GM19239 (cell line): ENCODE data around the gene ARPC5.
"Not testable (repeated sequence)": the region's sequence is repeated elsewhere in the genome, so short reads cannot be mapped to it uniquely, and the experiment has no call there.

Experiments
- DNase-seq: peaks from one replicate; pipeline ENCODE4 v3.0.0; 2011; ENCODE audit warnings: low spot score; ENCODE audit not compliant: insufficient read length
- FAIRE-seq: peaks from 2 replicates; lab custom pipeline; 2011; peaks lifted over from hg19 to GRCh38; lab: Jason Lieb, UNC

The ARPC5 gene

DNA sequence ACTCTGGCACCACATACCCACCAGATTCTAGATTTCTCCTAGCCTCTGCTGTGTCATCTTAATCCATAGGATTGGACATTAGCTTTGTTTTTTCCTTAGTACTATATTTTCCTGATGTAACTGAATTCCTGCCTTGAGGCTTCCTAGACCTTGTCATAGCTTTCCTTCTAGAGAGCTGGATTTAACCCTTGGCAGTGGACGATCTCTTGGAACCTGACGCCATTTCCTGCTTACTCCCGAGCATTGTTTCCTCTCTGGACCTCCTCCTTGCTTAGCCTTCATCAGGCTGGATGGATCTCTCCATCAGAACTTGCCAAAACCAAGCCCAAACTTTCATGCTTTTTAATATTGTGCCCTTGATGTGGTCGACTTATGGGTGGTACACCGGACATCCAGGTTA lies 16.0 kb upstream of the ARPC5 start:
- DNase-seq: no peak
- no peak for FAIRE-seq

DNA sequence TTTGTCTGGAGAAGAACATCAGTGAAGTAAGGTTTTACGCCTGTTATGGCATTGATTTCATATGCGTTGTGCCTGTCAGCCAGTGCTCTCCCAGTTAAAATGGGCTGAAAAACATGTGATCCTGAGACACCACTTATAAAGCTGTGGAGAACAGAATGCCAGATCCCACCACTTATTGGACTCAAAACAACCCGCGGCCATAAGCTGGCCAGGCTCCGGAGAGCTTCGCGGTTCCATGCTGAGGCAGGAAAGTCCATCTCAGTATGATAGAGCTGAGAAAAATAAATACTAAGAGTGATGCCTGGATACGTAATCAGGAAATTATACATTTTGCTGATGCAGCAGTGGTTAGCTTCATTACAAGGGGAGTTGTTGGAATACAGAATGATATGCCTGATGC lies 12.5 kb upstream of the ARPC5 start:
- DNase-seq (no peak), FAIRE-seq (no peak)

DNA sequence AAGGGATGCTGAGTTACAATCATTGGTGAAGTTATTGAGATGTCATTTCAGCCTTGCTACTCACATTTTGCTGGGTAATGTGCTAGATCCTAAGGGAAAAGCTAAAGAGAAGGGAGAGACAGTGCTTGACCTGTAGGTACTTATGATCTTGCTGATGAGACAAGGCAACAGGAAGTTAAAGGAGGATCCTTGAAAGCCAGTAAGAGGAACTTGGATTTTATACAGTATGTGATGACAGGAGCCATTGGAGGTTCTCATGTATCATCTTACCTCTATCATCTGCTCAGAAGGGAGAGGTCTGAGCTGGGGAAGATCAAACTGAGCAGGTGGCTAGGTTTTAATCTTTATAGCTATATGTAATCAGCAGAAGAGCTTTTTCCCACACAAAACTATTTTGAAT lies 11.2 kb upstream of the ARPC5 start:
- DNase-seq (no peak), FAIRE-seq (no peak)

DNA sequence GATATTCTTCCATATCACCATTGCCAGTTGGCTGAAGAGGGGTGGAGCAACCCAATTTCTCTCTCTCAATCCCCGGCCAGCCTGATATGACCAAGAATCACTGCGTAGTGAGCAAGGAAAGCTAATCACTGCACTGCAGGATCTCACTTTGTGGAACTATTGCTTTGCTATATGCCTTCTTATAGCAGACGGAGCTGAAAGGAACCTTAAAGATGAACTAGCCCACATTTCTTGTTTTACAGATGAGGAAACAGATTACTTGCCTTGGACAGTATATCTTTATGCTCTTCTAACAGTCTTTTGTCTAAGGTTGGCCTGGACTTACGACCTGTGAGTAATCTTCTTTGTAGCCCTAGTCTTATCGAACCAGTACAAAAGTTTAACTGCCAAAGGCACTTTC lies 9.9 kb upstream of the ARPC5 start:
- FAIRE-seq: no peak
- no peak for DNase-seq

DNA sequence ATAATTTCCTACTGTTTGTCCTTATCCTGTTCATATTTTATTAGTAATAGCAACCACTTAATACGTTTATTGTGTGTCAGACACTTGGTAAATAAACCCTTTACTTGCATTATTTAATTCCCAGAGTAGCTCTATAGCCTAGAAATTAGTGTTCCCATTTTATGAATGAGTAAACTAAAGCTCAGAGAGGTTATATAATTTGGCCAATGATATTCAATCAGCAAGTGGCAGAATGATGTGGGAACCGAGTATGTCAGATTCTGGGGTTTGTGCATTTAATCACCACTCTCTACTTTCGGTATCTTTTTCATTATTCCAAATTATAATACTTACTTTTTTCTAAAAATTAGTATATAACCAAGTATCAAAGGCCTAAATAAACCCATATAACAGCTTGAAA lies 6.6 kb upstream of the ARPC5 start:
- no peak for DNase-seq

DNA sequence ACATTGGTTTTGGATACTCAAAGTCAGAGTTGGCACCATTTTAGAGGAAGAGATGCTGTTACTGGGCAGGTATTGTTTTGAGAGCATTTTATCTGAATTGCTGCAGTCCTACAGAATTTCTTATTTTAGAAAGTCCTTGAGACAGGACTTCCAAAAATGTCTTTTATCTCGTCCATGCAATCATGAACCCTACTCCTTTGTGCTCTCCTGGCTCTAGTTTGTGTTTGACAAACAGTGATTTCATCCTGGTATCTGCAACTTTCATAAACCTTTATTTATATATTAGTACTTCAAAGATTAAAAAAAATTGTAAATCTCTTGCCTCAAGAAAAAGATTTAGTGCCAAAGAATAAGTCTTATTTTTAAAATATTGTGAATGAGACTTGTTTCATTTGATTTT lies 4.6 kb upstream of the ARPC5 start:
- DNase-seq: no peak
- FAIRE-seq: no peak

More for the DNA sequence above, 6.6 kb upstream of the ARPC5 start:
- FAIRE-seq: no peak

DNA sequence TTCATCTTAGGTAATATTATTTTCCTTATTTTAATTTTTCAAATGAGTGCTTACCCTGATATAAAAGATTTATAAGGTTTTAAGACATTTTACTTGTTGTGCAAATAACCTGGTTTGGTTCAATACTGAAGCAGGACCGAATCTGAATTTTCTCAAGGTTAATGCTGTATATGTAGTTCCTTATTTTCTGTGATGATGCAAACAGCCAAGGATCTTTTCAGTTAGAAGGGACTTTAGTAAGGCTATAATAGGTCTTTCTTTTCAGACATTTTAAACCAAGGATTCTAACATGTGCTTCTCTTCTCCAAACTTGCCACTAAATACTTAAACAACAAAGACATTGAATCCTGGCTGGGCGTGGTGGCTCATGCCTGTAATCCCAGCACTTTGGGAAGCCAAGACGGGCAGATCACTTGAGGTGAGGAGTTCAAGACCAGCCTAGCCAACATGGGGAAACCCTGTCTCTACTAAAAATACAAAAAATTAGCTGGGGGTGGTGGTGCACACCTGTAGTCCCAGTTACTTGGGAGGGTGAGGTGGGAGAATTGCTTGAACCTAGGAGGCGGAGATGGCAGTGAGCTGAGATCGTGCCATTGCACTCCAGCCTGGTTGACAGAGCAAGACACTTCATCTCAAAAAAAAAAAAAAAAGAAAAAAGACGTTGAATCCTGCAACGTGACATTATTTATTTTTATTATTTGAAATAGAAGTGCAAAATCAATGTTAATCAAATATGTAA lies 3.2 kb upstream of the ARPC5 start:
- no peak for FAIRE-seq
- no peak for DNase-seq

DNA sequence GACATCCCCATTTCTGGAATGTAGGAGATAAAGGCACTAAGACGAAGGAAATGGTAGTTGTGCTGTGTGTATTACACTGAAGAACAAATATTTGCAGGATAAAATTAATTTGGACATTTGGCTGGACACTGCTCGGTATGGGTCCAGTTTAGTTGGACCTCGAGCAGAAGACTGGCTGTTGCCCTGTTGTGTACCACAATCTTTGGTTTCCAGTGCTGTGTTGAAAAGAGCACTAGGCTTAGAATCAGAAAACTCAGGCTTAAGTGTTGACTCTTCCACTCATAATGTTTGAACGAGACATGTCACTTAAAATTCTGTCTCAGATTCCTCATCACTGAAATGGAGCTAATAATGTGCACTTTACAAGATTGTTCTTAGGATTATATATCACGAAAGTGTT lies 1.2 kb upstream of the ARPC5 start:
- no peak for FAIRE-seq
- DNase-seq: no peak

DNA sequence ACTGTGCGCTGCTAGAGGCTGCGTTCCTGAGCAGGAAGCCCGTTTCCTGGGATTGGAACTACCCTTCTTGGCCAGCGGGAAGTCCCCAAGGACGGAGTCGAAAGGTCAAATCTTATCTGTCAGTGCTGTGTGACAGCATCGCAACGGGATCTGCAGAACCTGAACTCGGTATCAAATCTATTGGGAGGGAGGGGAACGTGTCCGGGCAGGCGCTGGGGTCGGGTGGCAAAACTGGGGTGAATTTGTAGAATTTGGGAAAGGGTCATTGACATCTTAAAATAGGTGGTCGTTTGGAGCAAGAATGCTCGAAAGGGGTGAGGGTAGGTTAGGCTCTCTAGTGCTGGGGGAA lies 725 bp upstream of the ARPC5 start:
- DNase-seq: no peak
- no peak for FAIRE-seq

DNA sequence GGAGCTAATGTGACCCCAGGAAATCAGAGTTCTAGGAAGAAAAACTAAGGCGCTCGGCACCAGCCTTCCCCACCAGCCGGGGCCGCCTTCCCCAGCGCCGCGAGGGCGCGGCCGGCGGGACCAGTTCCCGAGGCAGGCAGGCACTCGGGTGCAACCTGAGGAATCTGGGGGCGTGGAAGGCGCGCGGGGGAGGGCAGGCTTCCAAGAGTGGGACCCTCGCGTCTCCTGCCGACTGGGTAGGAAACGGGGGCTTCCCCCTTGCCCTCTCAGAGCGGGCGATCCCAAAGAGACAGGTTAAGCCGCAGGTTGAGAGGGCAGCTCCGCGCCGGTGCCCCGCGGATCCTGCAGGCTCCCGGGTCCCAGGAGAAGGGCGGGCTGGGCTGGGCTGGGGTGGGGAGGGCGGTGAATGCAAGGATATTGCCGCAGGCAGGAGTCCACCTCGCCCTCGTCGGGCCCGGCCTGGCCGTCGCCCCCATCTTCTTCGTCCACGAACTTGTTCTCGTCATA lies 431 bp downstream of the ARPC5 start:
- DNase-seq (no peak), FAIRE-seq (no peak)

DNA sequence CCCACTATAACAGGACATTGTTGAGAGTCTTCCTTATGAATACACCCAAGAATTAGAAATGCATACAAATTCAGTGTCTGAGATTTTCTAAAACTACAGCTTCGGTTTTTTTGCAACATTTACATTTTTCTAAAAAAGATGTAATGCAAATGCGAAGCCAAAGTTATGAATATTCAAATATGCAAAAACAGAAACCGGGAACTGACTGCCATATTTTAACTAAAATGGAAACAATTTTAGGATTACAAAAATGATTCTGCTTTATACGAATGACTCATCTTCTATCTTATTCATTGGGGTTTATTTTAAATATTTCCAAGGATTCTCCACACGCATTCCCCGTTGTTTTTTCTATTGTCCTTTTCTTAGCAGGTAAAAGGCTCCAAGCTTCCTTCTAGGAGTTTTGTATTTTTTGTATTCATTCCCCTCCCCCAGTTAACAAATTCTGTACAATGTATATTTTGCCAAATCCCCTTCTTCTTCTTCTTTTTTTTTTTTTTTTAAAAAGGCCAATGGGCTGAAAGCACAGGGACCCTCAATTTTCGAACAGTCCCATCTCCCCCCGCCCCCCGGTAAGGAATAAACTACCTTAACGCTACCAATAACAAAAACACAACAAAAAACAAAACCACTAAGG lies 1.0 kb downstream of the ARPC5 start:
- FAIRE-seq (peak; percentile 57), DNase-seq (no peak)

DNA sequence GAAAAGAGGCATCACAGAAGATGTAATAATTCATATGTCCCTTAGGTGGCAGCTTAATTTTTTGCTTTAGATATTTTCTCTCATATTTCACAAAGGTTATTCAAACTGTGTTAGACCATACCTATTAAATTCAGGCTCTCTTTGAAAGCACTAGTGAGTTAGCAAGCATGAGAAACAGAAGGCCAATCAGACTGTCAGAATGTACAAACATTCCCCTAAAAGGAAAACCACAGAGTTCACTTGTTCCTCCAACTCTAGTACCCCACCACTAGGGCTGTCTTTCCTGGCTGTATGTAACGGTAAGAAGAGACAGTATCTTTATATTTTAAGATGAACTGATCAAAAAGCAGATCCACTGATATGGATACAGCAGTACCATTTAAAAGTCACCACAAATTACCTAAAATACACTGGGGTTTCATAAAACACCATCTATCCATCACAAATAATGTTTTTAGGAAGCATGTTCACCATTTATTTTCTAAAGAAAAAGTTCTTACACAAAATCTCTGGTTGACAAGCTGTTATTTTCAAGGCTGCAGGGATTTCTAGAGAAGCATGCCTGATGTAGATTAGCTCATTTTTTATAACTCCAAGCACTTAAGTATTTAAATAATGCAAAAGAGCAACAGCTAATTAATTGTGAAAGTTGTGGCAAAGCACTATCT lies 1.8 kb downstream of the ARPC5 start:
- peak; percentile 89 for FAIRE-seq

DNA sequence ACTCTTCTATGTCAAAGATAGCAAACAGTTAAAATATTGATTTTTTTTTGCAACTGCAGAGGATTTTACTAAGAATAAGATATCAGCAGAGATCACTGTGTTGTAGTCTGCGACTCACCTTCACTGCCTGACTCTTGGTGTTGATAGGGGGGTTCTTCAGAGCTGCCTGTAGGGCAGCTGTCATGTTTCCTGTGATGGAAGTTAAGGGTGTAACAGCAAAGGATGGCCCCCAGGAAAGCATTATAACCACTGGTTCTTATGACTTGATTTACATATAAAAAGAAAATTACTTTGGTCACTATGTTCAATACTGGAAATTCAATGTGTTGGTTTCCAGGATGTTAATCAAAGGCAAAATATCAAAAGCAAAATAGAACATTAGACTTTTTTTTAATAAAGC lies 2.6 kb downstream of the ARPC5 start:
- FAIRE-seq (peak; percentile 35), DNase-seq (no peak)

More for the DNA sequence above, 1.8 kb downstream of the ARPC5 start:
- DNase-seq: no peak

DNA sequence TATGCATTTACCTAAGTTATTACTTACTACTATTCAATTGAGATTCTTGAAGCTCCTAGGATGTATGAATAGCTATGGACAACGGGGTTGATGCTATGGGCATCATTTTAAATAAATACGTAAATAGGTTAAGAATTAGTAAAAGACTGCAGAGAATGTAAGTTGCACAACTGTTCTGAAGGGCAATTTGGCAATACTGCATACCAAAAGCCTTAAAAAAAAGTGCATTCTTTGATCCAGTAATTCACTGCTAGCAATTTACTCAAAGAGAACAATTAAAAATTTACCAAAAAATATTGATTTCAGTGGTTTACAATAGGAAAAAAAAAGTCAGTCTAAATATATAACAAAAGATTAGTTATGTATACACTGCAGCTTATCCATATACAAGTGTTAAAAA lies 3.5 kb downstream of the ARPC5 start:
- no peak for DNase-seq
- FAIRE-seq: no peak

DNA sequence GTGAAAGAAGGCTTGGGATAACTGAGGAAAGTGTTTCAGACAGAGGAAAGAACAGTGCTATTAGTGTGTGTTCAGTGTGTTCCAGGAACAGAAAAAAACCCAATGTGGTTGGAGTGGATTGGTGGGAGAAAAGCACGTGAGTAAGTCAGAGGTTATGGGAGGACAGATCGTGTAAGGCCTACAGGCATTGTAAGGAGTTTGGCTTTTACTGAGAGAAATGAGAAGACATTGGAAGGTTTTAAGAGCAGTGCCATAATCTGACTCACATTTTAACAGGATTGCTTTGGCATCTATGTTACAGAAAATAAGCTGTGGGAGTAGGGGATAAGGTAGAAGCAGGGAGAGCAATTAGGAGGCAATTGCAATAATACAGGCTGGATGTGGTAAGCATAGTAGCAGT lies 4.8 kb downstream of the ARPC5 start:
- FAIRE-seq (no peak), DNase-seq (no peak)

DNA sequence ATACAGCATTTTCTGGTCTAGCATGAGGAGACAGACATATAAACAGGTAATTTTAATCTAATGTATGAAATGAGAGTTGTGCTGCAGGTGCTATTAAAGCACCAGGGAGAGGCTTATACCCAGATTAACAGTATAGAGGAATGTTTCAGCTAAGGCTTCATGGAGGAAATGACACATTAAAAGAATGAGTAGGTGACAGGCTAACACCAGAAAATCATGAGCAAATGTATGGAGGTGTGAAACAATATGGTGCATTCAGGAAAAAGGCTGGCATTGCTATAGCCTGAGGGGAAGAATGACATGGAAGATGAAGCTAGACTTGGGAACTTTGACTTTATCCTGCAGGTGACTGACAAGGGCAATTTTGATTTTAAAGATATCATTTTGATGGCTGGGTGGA lies 7.0 kb downstream of the ARPC5 start:
- DNase-seq (no peak), FAIRE-seq (no peak)

DNA sequence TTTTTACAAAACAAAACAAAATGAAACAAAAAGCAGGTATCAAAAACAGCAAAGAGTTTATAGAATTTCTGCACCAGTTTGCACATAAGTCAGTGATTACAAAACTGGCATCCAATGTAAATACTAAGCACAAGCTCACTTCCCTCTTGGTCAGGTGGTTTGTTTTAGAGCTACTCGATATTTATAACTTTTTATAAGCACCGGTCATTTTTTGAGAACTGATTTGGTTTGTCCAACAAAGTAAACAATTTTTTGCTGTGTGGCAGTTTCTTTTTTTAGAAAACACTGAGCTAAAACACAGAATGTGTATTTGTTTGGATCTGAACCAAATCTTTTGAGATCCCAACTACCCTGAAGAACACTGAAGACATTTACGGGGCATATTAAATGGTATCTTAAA lies 9.3 kb downstream of the ARPC5 start:
- FAIRE-seq, DNase-seq: not testable (repeated sequence)

DNA sequence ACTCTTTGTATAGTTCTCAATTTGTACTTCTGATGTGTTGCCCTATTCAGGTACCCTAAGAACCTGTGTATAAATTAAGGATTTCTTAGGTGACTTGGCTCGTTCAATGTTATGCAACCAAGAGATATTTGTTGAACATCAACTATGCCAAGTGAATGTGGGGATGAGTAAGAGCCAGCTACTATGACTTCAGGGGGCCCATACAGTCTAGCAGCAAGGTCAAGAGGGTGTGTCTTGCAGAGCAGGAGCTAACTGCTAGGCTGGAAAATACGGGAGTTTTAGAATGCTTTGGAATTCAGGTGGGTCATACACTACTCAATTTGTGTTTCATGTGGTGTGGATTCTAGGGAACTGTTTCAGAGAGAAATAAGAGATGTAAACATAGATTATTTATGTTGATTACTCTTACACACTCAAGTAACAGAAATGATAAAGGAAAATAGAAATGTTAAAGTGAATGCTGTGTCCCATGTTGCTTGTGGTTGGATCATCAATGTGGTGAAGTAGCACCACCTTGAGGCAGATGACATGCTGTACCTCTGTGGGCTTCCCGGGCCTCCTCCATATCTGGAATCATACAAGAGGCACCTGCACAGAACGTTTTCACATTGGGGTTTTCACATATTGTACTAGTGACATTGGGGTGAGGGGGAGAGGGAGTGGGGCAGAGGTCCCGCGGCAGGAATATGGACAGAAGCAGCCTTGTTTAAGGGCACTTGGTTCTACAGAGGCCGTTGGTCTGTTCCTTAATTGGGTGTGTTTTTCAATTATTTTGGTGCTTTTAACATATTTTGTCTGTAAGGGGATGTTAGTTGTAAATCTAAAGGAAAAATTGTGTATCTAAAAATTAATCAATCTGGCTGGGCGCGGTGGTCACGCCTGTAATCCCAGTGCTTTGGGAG lies 12.4 kb downstream of the ARPC5 start:
- FAIRE-seq (peak; percentile 90), DNase-seq (no peak)

DNA sequence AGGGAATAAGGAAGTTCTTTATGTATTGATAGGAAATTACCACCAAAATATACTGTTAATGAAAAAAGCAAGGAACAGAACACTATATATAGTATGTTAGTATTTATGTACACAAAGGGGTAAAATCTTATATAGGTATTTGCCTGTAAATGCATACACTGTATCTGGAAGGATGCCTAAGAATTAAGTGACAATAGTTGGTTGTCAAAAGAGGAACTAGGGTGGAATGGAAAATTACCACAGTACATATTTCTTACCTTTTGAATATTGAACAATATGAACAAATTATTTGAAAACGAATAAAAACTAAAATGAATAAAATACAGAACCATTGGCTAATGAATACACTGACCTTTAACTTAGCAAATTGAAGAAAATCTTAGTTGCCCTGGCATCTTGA lies 13.6 kb downstream of the ARPC5 start:
- DNase-seq (no peak), FAIRE-seq (no peak)

DNA sequence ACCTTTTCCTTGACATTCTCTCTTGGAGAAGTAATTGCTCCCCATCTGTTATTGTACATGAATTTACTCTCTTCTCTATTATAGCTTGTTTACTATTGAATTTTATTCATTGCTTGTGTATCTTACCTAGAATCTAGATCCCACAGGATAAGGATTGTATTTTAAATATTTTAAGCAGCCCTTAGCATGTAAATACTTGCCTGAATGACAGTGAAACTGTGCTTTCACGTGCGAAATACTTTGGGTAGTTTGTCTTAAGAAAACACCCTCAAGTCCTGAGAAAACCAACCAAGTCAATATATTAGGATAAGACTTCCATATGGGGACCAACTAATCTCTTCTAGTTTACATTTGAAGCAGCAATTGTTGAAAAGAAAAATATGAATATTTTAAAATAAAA lies 15.3 kb downstream of the ARPC5 start:
- DNase-seq: no peak
- no peak for FAIRE-seq
